Measurements from ENCODE around the gene ADAM10.

Gene ADAM10

DNA sequence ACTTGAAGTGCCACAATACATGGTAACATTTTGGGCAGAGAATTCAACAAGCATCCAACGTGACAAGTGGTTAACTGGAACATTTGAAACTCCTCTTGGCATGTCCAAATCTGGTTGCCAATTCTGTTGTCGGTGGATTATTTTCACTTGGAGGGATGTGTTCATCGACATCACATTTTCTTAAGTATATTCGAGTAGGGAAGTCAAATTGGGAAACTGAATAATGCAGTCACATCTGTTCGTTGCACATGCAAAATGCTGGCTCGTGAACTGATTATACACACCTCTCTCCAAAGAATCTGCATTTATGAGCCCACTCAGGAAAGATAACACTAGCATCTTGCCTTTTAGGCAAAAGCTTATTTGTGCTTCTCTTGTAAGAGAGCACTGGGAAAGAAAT is 178.0 kb downstream of the ADAM10 start:
- DNase-seq, result no peak

- no peak for DNase-seq
Observed at GRCh38 chr15:58569455-58569854, 180.1 kb downstream of the ADAM10 start.

DNA sequence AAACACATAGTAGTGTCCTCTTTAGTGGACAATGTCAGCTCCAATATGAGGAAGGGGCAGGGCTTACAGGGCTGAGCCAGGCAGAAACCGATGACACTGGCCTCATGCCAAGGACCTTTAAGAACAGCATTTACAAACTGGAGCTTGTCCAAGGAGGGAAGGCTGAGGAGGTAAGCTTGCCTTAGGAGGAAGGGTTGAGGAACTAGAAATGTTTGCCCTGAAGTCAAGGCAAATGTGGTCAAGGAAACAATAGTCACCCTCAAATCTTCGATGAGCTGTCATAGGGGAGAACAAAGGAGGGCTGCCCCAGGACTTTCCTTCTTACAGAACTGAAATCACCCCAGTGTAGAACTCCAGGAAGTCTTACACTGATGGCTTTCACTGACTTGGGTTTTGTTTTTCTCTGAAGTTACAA is 181.3 kb downstream of the ADAM10 start:
- peak in 1 of 2 donors; percentile 7 for DNase-seq

DNA sequence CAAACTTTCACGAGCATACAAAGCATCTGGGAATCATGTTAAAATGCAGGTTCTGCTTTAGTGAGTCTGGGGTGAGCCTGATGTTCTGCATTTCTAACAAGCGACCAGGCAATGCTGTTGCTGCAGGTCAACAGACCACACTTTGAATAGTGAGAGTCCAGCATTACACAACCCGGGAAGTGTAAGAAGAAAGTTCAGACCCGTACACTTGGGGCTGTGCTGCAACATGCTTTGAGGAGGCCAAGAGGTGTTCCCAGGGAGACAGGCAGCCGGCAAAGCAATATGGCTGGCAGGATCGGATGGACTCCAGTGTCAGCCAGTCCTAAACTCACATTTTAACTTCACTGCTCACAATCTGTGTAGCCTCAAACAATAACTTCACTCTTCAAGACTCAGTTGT is 183.5 kb downstream of the ADAM10 start:
- DNase-seq, result no peak

DNA sequence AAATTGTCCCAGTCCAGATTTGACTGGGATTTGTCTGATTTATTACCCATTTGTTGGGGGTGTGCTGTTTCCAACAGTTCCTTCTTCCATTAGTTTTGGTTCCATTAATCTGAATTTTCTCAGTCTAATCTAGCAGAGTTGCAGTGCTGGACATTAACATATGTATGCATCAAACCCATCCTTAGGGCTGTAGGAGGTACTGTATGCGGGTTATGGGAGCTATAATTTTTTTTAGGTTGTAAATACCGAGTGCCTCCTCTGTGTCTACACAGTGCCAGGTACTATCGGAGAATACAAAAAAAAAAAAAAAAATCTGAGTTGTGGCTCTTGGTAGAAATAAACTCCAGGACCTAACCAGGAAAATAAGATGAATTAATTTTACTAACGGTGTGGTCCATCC is 183.9 kb downstream of the ADAM10 start:
- DNase-seq, result no peak

DNA sequence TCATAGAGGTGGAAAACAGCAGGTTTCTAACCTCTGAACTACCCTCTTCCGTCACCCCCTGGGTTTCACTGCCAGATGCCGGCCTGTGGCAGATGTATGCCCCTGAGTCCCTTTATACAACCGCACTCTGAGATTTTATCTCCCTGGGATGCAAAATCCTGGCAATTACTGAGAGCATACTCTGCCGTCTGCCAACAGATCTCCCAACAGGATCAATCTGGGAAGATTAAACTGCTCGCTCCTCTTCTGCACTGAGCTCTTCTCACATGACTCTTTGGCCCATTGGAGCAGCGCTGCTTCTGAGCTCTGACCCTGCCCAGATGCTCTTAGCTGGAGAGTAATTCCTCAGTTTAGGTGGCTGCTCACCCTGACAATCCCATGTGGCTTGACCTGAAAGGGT is 184.5 kb downstream of the ADAM10 start:
- no peak for DNase-seq

GRCh38 chr15:58562135-58562534 is 187.4 kb downstream of the ADAM10 start:
- DNase-seq, result no peak

DNA sequence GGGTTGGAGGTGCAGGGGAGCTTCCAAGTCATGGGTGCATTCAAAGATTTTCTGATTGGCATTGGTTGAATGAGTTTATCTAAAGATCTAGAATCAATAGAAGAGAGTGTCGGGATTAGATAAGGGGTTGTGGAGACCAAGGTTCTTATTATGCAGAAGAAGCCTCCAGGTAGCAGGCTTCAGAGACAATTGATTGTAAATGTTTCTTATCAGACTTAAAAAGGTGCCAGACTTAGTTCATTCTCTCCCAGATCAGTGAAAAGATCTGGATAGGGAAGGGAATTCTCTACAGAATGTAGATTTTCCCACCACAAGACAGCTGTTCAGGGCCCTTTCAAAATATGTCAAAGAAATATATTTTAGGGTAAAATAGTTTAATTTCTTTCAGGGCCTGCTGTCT is 188.2 kb downstream of the ADAM10 start:
- no peak for DNase-seq

- no peak for DNase-seq
Observed at GRCh38 chr15:58559904-58560588, 189.5 kb downstream of the ADAM10 start.

DNA sequence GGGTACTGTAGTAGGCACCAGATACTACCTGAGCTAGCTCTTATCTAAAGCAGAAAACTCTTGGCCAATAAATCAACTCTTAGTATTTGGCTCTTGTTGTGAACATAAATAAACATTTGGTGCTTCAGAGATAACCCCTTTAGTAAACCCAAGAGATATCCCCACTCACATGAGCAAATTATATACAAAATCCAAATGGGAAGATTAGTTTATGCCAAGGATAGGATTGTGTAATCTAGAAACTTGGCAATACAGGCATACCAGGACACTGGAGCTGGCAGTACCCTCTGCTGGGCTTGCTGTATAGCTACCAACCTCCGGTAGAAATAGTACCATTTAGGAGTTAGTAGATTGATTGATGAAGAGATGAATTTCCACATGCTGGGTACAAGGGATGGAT is 190.7 kb downstream of the ADAM10 start:
- DNase-seq, result no peak

- DNase-seq, result no peak
Observed at GRCh38 chr15:58556541-58556940, 193.0 kb downstream of the ADAM10 start.

GRCh38 chr15:58556028-58556361 is 193.5 kb downstream of the ADAM10 start:
- no peak for DNase-seq

DNA sequence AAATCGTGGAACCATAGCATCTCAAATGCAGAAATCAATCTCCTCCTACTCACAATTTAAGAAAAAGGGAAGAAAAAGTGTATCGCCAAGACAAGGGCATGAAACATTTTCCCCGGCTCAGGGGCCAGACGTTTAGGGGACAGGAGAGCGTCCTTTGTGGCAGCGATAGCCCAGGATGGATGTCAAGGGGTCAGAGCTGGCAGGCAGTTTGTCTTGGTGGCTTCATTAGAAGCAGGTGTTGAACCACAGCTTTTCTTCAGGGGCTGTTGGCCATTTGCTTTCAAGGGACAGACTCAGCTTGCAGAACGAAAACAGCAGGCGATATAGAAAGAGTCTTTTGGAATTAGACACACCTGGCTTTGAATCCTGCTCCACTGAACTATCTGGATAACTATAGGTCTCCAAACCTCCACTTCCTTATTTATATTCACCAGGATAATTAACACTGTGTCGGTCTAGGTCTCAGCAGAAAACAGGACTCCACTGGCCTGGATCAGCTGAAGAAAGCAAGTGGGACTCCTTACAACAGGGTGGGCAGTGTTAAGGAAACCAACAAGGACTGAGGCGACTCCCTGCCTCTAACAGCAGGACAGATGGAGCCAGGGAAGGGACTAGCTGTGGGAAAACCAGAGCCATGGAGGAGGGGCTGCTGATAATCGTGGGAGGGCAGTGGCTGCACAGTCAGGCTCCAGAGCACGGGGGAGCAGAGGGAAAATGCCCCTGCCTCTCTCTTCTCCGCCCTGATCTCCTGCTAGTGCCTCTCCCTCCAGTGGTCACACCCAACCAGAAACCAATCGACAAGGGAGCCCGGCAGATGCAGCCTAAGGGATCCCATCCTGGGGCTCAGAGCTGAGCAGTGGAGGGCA is 194.1 kb downstream of the ADAM10 start:
- no peak for DNase-seq

DNA sequence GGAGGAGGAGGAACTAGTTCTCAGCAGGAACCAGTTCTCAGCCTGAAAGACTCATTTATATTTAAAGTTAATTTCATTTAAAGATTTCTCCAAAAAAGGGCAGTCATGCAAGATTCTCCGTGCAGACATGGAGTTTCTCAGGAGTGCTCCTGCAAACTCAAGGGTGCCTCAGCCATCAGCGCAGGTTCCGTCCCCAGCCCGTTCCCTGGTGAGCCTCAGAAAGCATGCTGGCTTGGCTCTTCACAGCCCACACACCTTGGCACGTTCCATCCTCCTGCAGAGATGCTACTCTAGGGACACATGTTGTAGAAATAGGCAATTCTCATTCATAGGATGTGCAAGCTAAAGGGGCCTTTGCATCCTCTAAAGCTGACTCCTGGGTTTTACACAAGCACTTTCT is 194.7 kb downstream of the ADAM10 start:
- DNase-seq, result no peak

DNA sequence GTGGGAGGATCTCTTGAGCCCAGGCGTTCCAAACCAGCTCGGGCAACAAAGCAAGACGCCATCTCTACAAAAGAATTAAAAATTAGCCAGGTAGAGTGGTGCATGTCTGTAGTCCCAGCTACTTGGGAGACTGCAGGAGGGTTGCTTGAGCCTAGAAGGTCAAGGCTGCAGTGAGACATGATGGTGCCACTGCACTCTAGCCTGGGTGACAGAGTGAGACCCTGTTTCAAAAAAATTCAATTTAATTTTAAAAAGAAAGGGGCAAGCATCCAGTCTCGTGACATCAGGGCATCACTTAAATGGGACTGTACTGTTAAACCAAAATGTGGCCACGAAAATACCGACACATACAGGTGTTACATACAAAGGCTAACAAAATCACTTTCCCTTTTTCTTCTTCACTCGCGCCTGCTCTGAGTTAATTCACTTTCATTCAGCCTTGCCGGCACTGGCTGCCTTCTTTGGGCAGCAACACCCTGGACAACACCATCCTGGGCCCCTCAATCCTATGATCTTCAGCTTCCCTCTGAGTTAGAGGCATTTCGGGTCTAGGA is 196.1 kb downstream of the ADAM10 start:
- no peak for DNase-seq

DNA sequence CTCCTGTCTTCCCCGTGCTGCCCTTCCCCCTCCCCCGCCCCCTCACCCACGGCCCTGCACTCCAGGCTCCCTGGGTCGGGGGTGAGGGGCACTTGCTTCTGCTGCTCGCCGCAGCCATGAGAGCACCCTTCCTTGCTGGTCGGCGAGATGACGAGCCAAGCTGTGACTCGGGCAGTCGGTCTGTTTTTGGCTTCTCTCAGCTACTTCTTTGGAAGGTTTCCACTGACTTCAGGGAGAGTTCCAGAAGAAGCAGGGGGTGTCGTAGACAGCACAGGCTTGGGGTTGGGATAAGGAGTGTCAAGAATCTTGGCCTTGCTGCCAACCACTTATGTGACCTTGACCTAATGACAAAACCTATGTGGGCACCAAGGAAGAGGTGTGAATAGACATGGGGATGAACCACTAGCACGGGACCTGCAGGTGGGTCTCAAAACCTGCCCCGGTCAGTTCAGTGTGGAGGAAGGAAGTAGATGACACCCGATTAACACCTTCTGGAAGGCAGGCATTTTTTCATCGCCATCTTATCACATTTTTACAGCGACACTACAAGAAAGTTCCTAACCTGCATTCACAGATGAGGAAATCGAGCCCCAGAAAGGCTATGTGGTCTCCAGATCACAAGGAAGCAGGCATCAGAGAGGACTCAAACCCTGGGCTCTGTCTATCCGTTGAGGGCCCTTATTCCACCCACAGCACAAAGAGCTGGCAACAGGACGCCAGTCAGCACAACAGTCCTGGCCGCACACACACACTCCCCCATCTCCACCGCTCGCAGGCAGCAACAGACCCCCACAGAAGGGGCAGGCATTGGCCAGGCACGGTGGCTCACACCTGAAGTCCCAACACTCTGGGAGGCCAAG is 196.8 kb downstream of the ADAM10 start:
- no peak for DNase-seq

GRCh38 chr15:58551764-58552504 is 197.6 kb downstream of the ADAM10 start:
- no peak for DNase-seq

DNA sequence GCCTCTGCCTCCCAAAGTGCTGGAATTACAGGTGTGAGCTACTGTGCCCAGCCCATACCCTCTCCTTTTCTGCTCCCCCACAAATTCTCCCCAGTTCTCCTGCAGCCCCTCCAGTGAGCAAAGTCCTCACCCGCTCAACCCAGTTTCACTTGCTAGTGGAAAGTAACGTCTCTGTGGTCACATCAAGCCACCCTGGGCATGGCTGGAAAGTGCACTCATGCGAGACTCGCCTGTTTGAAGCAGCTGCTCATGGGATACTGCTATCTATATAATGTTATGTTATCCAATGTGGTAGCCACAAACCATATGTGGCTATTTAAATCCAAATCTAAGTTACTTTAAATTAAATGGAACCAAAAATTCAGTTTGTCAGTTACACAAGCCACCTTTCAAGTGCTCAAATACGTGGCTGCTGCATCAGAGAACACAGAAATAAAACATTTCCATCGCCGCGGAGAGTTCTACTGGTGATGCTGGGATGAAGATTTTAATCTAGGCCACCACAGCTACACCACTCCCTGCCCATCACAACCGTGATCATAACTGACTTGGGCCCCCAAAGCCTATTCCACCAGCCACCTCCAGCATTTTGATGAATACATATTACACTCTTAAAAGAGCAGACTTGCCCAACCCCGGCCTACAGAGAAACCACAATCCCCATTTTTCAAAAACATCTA is 198.3 kb downstream of the ADAM10 start:
- DNase-seq, result no peak

- DNase-seq, result no peak
Observed at GRCh38 chr15:58549785-58550074, 199.8 kb downstream of the ADAM10 start.

DNA sequence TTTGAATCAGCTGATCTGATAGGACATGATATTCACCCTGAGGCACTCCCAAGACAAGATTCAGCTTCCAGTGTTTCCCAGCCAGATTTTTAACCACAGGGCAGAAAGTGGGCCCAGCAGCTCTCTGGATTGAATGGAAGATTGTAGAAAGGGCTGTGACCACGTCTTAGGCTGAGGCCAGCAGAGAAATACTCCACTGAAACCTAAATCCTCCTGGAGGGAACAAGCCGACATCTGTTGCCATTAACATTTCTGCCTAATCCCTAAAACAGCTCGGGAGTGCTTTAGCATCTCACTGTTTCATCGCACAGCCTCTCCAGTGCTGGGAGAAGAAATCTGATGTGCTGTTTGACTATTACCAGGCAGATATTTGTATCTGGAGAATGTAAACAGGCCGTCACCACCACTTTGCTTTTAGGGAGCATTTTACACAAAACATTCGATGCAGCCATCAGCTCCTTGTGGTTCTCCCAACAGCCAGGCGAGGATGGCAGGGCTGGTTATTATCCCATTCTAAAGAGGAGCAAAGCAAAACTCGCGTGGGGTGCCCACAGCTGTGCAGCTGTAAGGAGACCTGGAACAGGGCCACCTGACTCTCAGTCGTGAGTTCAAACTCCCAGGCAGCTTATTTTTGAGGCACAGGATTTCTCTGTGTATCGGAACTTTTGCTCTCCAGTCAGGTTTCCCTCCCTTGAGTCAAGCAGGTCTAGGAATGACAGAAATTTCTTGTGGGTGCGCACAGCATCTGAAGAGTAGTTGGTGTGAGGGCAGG is 200.3 kb downstream of the ADAM10 start:
- DNase-seq, result no peak

- DNase-seq, result no peak
Observed at GRCh38 chr15:58548308-58549012, 201.0 kb downstream of the ADAM10 start.
